Activated T-cell treated with anti-CD3 and anti-CD28 coated beads, Interleukin-2, amount 50 U/mL, for 4 hours (primary cell): ENCODE data around the gene ACBD3. TPM values are rescaled to one million over a fixed set of nuclear protein-coding genes. Genes with fewer than 3 reads are reported as not detected.
A peak's percentile ranks its signal among the peaks of the same experiment; 100 is the strongest.

Source experiments
- ATAC-seq, 2 donors: fragments of 200-7000 bp; cut with Tn5 transposase; one replicate each; pipeline ENCODE4 v1.10.0; 2021
- DNase-seq: peaks from one replicate; pipeline ENCODE4 v3.0.0-alpha.2; 2020
- H3K27me3 Mint-ChIP-seq: one replicate; pipeline ENCODE4 v1.8.0; 2021; ENCODE audit warnings: low read depth, mixed read lengths
- H3K36me3 Mint-ChIP-seq: one replicate; pipeline ENCODE4 v1.8.0; 2022; ENCODE audit warnings: mixed read lengths; ENCODE audit not compliant: insufficient read depth
- H3K4me1 Mint-ChIP-seq: one replicate; pipeline ENCODE4 v1.8.0; 2021; ENCODE audit warnings: low read depth, mixed read lengths
- H3K4me3 Mint-ChIP-seq: one replicate; pipeline ENCODE4 v1.8.0; 2021; ENCODE audit warnings: mild to moderate bottlenecking, moderate library complexity, mixed read lengths
- H3K9me3 Mint-ChIP-seq: one replicate; pipeline ENCODE4 v1.8.0; 2021; ENCODE audit warnings: mixed read lengths
- total RNA-seq, 3 donors: library from RNA; stranded (reverse); gene quantifications; one replicate each; pipeline ENCODE4 v1.2.1, GENCODE V29; 2021

The ACBD3 gene
- total RNA-seq: 10 to 100 TPM; 20.9 to 24.4 (median 23.9) TPM

- Mint-ChIP-seq H3K4me1 (peaks cover 39% of the 10 kb centered on the region), H3K27me3 (no peaks in the 10 kb centered on the region), H3K36me3 (peaks cover 4% of the 10 kb centered on the region), H3K4me3 (peak within 1 kb of the TSS; percentile 96), H3K9me3 (no peaks in the 10 kb centered on the region)
- ATAC-seq: peak; percentile 97 to 98
- peak; percentile 74 for DNase-seq
These were observed at the start of gene ACBD3 for GRCh38 chr1:226186124-226187018. Gene ACBD3 (minus strand): TSS chr1:226186741. CDS start chr1:226186675, 66 bp downstream.

GRCh38 chr1:226233806-226234205 is 47.3 kb upstream of the ACBD3 start:
- no peaks in the 10 kb centered on the region for H3K9me3 Mint-ChIP-seq
- H3K4me1 Mint-ChIP-seq: no peaks in the 10 kb centered on the region
- ATAC-seq: no peak
- DNase-seq: no peak
- no peak overlapping the region for H3K4me3 Mint-ChIP-seq
- peaks cover 20% of the 10 kb centered on the region for H3K36me3 Mint-ChIP-seq
- no peaks in the 10 kb centered on the region for H3K27me3 Mint-ChIP-seq

- no peaks in the 10 kb centered on the region for H3K4me1 Mint-ChIP-seq
- no peaks in the 10 kb centered on the region for H3K9me3 Mint-ChIP-seq
- ATAC-seq (no peak), DNase-seq (no peak)
- no peak overlapping the region for H3K4me3 Mint-ChIP-seq
- H3K36me3 Mint-ChIP-seq: peaks cover 19% of the 10 kb centered on the region
- H3K27me3 Mint-ChIP-seq: no peaks in the 10 kb centered on the region
These were observed 46.8 kb upstream of the ACBD3 start for GRCh38 chr1:226233293-226233692.

- ATAC-seq (no peak), DNase-seq (no peak)
- H3K27me3 Mint-ChIP-seq: peaks cover 28% of the 10 kb centered on the region
- H3K4me1 Mint-ChIP-seq: peaks cover 8% of the 10 kb centered on the region
- no peaks in the 10 kb centered on the region for H3K9me3 Mint-ChIP-seq
- peaks cover 3% of the 10 kb centered on the region for H3K36me3 Mint-ChIP-seq
- no peak overlapping the region for H3K4me3 Mint-ChIP-seq
These were observed 40.1 kb upstream of the ACBD3 start for GRCh38 chr1:226226601-226227000.

GRCh38 chr1:226223786-226224244 is 37.3 kb upstream of the ACBD3 start:
- Mint-ChIP-seq H3K4me3 (peak overlapping the region; percentile 71), H3K4me1 (peaks cover 8% of the 10 kb centered on the region), H3K36me3 (no peaks in the 10 kb centered on the region), H3K9me3 (no peaks in the 10 kb centered on the region), H3K27me3 (peaks cover 28% of the 10 kb centered on the region)
- ATAC-seq: peak; percentile 60 to 62
- no peak for DNase-seq

GRCh38 chr1:226223157-226223785 is 36.7 kb upstream of the ACBD3 start, which contains the start of gene MIXL1:
Gene MIXL1 (plus strand): TSS chr1:226223664. CDS start chr1:226223682, 18 bp downstream.
- Mint-ChIP-seq H3K27me3 (peaks cover 28% of the 10 kb centered on the region), H3K4me1 (peaks cover 8% of the 10 kb centered on the region), H3K4me3 (peak within 1 kb of the TSS; percentile 71), H3K9me3 (no peaks in the 10 kb centered on the region), H3K36me3 (no peaks in the 10 kb centered on the region)
- peak; percentile 64 to 69 for ATAC-seq
- DNase-seq: no peak

GRCh38 chr1:226222686-226223085 is 36.1 kb upstream of the ACBD3 start:
- Mint-ChIP-seq H3K4me3 (peak overlapping the region; percentile 40), H3K4me1 (peaks cover 8% of the 10 kb centered on the region), H3K9me3 (no peaks in the 10 kb centered on the region), H3K36me3 (no peaks in the 10 kb centered on the region), H3K27me3 (peaks cover 28% of the 10 kb centered on the region)
- DNase-seq: no peak
- ATAC-seq: no peak

GRCh38 chr1:226220473-226221189 is 34.1 kb upstream of the ACBD3 start:
- Mint-ChIP-seq H3K4me1 (peaks cover 8% of the 10 kb centered on the region), H3K27me3 (peaks cover 21% of the 10 kb centered on the region), H3K36me3 (no peaks in the 10 kb centered on the region), H3K4me3 (no peak overlapping the region), H3K9me3 (no peaks in the 10 kb centered on the region)
- ATAC-seq (no peak), DNase-seq (no peak)

- no peak for DNase-seq
- no peaks in the 10 kb centered on the region for H3K36me3 Mint-ChIP-seq
- peaks cover 4% of the 10 kb centered on the region for H3K27me3 Mint-ChIP-seq
- H3K4me3 Mint-ChIP-seq: no peak overlapping the region
- H3K4me1 Mint-ChIP-seq: no peaks in the 10 kb centered on the region
- no peaks in the 10 kb centered on the region for H3K9me3 Mint-ChIP-seq
- no peak for ATAC-seq
These were observed 30.7 kb upstream of the ACBD3 start for GRCh38 chr1:226217273-226217672.

- ATAC-seq: no peak
- DNase-seq: no peak
- Mint-ChIP-seq H3K27me3 (no peaks in the 10 kb centered on the region), H3K36me3 (no peaks in the 10 kb centered on the region), H3K4me3 (no peak overlapping the region), H3K4me1 (no peaks in the 10 kb centered on the region), H3K9me3 (no peaks in the 10 kb centered on the region)
These were observed 29.5 kb upstream of the ACBD3 start for GRCh38 chr1:226216056-226216455.

- H3K4me1 Mint-ChIP-seq: no peaks in the 10 kb centered on the region
- ATAC-seq: no peak
- H3K27me3 Mint-ChIP-seq: no peaks in the 10 kb centered on the region
These were observed 28.7 kb upstream of the ACBD3 start for GRCh38 chr1:226215239-226215638.

GRCh38 chr1:226212545-226212944 is 26.0 kb upstream of the ACBD3 start:
- ATAC-seq: no peak
- DNase-seq: no peak
- no peaks in the 10 kb centered on the region for H3K27me3 Mint-ChIP-seq
- no peaks in the 10 kb centered on the region for H3K36me3 Mint-ChIP-seq
- H3K4me1 Mint-ChIP-seq: no peaks in the 10 kb centered on the region
- no peaks in the 10 kb centered on the region for H3K9me3 Mint-ChIP-seq
- H3K4me3 Mint-ChIP-seq: no peak overlapping the region

More at GRCh38 chr1:226215239-226215638, 28.7 kb upstream of the ACBD3 start:
- Mint-ChIP-seq H3K4me3 (no peak overlapping the region), H3K9me3 (no peaks in the 10 kb centered on the region), H3K36me3 (no peaks in the 10 kb centered on the region)
- DNase-seq: no peak

- H3K4me1 Mint-ChIP-seq: no peaks in the 10 kb centered on the region
- no peak for DNase-seq
- H3K27me3 Mint-ChIP-seq: no peaks in the 10 kb centered on the region
- no peak for ATAC-seq
- H3K4me3 Mint-ChIP-seq: no peak overlapping the region
- H3K36me3 Mint-ChIP-seq: no peaks in the 10 kb centered on the region
- H3K9me3 Mint-ChIP-seq: no peaks in the 10 kb centered on the region
These were observed 24.8 kb upstream of the ACBD3 start for GRCh38 chr1:226211181-226211821.
